WERI-Rb-1 (cell line): ENCODE results near the gene DLX1.

Source experiments
- DNase-seq: peaks from one replicate; pipeline ENCODE4 v3.0.0-alpha.2; 2020
- H3K27ac ChIP-seq: fragments of 250-450 bp; sonication (Bioruptor Pico); 2 replicates; pipeline ENCODE4 v1.5.1; 2020; ENCODE audit warnings: mild to moderate bottlenecking, moderate library complexity
- H3K27me3 ChIP-seq: fragments of 250-450 bp; sonication (Bioruptor Pico); 2 replicates; pipeline ENCODE4 v1.5.1; 2021; ENCODE audit warnings: mild to moderate bottlenecking, low read depth, moderate library complexity; ENCODE audit not compliant: insufficient read depth, severe bottlenecking
- H3K36me3 ChIP-seq: fragments of 250-450 bp; sonication (Bioruptor Pico); 2 replicates; pipeline ENCODE4 v1.5.1; 2020; ENCODE audit warnings: mild to moderate bottlenecking, moderate library complexity
- H3K4me3 ChIP-seq: 2 replicates; pipeline ENCODE4 v1.5.1; 2011; ENCODE audit warnings: low read depth, mild to moderate bottlenecking, control low read depth, low read length
- H3K9me3 ChIP-seq: fragments of 250-450 bp; sonication (Bioruptor Pico); 2 replicates; pipeline ENCODE4 v1.5.1; 2021; ENCODE audit warnings: mild to moderate bottlenecking, moderate library complexity; ENCODE audit not compliant: severe bottlenecking
- TF ChIP-seq, protein P1 (sequence below): IDR thresholded peaks from 2 replicates; pipeline ENCODE4 v1.5.1; 2011; ENCODE audit warnings: low read depth, mild to moderate bottlenecking, control low read depth, inconsistent platforms, low read length

DLX1 gene

DNA sequence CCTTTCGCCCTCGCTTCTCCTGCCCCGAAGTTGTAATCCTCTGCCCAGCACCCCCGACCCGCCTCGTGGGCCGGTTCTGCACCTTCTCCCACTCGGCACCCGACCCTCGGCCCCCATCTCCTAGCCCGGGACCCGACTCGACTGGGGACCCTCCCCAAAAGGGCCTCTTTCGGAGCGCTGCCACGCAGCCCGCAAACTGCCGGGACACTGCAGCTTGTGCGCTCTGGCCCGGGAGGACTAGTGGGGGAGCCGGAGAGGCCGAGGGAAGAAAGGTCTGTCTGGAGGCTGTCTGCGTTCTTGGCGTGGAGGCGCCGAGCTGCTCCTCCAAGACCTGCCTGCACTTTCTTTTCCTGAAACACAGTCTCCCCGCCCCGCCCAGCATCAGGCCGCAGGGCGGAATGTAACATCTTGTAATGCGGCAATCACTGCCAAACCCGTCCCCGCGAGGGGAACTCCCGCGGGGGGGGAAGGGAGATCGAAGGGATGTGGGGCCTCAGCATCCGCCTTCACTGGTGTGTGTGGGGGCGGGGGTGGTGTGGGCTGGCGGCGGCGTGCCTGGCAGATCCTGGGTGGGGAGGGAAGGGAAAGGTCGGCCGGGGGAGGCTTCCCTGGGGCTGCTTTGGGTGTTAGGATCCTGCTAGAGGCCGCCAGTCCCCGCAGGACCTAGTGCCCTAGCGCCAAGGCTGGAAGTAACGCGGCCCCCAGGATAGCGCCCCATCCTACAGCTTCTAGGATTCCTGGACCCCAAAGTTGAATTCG lies 10.0 kb downstream of the DLX1 start:
- no peak for DNase-seq
- Histone ChIP-seq H3K9me3 (no peaks in the 10 kb centered on the region), H3K27ac (no peak overlapping the region), H3K27me3 (peaks cover 94% of the 10 kb centered on the region), H3K36me3 (no peaks in the 10 kb centered on the region), H3K4me3 (peak overlapping the region; percentile 47)
- TF ChIP-seq, protein P1, sequence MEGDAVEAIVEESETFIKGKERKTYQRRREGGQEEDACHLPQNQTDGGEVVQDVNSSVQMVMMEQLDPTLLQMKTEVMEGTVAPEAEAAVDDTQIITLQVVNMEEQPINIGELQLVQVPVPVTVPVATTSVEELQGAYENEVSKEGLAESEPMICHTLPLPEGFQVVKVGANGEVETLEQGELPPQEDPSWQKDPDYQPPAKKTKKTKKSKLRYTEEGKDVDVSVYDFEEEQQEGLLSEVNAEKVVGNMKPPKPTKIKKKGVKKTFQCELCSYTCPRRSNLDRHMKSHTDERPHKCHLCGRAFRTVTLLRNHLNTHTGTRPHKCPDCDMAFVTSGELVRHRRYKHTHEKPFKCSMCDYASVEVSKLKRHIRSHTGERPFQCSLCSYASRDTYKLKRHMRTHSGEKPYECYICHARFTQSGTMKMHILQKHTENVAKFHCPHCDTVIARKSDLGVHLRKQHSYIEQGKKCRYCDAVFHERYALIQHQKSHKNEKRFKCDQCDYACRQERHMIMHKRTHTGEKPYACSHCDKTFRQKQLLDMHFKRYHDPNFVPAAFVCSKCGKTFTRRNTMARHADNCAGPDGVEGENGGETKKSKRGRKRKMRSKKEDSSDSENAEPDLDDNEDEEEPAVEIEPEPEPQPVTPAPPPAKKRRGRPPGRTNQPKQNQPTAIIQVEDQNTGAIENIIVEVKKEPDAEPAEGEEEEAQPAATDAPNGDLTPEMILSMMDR = no peak

DNA sequence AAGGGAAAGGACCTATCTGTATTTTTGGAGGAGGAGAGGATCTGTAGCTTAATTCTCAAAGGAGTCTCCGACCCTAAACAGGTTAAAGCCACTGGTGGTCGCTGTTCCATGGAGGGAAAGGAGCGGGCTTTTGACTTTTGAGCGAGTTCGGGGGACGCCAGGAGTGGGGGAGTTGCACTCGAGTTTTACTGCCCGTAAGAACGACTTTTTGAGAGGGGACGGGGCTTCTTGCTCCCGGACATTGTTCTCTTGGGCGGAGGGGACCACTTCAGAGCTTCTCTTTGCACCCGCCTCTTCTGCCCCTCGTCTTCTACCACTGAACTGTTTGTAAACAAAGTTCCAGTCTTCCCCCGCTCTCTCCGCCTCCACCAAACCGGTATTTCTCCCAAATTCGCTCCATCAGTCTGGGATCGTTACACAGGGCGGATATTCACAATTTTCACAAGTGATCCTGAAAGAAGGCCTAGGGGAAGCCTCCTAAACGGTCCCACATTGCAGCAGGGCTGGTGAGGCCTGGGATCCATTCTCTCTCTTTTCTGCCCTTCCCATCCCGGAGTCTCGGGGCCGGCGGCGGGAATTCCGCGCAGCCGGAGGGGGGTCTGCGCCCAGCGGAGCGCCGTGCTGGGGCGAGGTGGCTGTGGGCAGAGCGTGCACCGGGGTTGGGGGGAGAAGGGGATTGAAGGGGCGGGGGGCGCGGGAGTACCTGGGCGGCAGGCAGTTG lies 10.8 kb downstream of the DLX1 start:
- peak overlapping the region; percentile 47 for H3K4me3 ChIP-seq
- H3K36me3 ChIP-seq = no peaks in the 10 kb centered on the region
- TF ChIP-seq, protein P1 = peak; percentile 51
- no peak overlapping the region for H3K27ac ChIP-seq
- peaks cover 98% of the 10 kb centered on the region for H3K27me3 ChIP-seq
- DNase-seq = no peak
- H3K9me3 ChIP-seq = no peaks in the 10 kb centered on the region

GRCh38 chr2:172096626-172097547 lies 11.6 kb downstream of the DLX1 start:
- H3K27ac ChIP-seq = no peak overlapping the region
- TF ChIP-seq, protein P1 = no peak
- no peak for DNase-seq
- no peaks in the 10 kb centered on the region for H3K9me3 ChIP-seq
- peak overlapping the region; percentile 47 for H3K4me3 ChIP-seq
- H3K27me3 ChIP-seq = peaks cover 100% of the 10 kb centered on the region
- H3K36me3 ChIP-seq = no peaks in the 10 kb centered on the region

DNA sequence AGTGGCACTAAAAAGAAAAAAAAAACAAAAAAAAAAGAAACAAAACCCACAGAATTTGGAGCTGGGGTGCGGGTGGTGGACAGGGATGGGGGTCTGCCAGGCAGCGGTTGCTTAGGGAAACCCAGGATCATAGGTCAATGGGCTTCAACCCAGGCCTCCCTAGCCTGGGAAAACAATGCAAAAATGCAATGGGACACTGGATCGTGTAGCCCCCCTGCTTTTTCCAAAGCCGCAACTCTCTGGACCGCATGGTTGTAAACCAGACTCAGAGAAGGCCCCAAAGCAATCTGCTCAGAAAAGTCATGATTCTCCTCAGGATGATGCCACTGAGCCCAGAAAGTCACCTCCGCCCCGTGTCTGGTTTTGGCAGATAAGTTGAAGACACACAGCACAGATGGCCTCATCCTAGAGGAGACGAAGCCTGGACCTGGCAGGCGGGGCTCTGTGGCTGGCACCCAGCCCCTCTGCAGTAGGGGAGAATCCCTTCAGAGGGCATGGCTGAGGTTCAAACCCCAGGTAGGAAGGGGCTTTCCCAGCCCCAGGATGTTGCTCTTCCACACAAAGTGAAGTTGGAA lies 12.3 kb downstream of the DLX1 start:
- no peak for DNase-seq
- TF ChIP-seq, protein P1 = no peak
- peaks cover 97% of the 10 kb centered on the region for H3K27me3 ChIP-seq
- H3K4me3 ChIP-seq = no peak overlapping the region
- no peaks in the 10 kb centered on the region for H3K9me3 ChIP-seq
- no peaks in the 10 kb centered on the region for H3K36me3 ChIP-seq
- no peak overlapping the region for H3K27ac ChIP-seq

DNA sequence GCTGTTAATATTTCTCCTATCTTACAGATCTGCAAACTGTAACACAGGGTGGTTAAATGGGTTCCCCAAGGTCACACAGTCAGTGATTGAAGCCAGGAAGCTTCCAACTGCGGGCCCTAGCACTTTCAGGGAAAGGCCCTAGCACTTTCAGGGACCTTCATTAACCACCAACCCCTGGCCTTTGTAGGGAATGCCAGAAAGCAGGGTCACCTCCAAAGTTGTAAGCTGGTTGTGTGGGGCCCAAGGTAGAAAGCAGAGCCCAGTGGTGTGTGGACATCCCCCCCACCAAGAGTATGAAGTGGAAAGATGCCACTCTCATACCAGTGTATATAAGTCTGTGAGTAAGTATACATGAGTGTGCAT lies 13.0 kb downstream of the DLX1 start:
- no peaks in the 10 kb centered on the region for H3K36me3 ChIP-seq
- H3K27ac ChIP-seq = no peak overlapping the region
- TF ChIP-seq, protein P1 = no peak
- peaks cover 92% of the 10 kb centered on the region for H3K27me3 ChIP-seq
- H3K9me3 ChIP-seq = no peaks in the 10 kb centered on the region
- no peak for DNase-seq
- H3K4me3 ChIP-seq = no peak overlapping the region
